Measurements from ENCODE around the gene NUP98. TPM values are rescaled to one million over a fixed set of nuclear protein-coding genes. Genes with fewer than 3 reads are reported as not detected.

NUP98 gene
- polyA plus RNA-seq, 1 experiment, result 145 TPM

DNA sequence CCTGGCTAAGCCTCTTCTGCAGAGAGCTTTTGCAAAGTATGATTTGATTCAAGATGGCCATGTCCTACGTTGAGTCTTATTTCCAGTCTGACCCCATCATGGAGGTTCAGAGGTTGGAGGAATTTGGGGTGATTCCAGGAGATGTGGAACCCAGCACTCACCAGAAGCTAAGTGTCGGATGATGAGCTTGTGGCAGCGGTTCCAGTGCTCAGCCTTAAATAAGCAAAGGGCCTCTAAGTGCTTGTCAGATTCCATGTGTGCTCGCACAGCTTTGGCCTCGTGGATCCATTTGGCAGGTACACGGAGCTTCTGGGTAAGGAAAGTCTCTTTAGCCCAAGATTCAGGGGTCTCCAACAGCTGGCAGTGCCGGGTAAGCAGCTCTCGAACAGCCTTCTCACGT, 114.3 kb downstream of the NUP98 start:
- Histone ChIP-seq H3K36me3 (ENCODE audit: control insufficient read depth, insufficient read depth, low read length) (peaks cover 29% of the 10 kb centered on the region), H3K27me3 (ENCODE audit: control insufficient read depth, insufficient read depth, low read length) (no peaks in the 10 kb centered on the region), H3K4me3 (ENCODE audit: low read depth, low read length) (no peak overlapping the region)
- ChIA-PET POLR2A (no interaction called here), CTCF (interaction anchor here (1.0 kb wide), 1 partner anchor 125 kb away, joined by 4 read pairs; the partner anchor contains the start of gene PGAP2)
- TF ChIP-seq, protein P1, sequence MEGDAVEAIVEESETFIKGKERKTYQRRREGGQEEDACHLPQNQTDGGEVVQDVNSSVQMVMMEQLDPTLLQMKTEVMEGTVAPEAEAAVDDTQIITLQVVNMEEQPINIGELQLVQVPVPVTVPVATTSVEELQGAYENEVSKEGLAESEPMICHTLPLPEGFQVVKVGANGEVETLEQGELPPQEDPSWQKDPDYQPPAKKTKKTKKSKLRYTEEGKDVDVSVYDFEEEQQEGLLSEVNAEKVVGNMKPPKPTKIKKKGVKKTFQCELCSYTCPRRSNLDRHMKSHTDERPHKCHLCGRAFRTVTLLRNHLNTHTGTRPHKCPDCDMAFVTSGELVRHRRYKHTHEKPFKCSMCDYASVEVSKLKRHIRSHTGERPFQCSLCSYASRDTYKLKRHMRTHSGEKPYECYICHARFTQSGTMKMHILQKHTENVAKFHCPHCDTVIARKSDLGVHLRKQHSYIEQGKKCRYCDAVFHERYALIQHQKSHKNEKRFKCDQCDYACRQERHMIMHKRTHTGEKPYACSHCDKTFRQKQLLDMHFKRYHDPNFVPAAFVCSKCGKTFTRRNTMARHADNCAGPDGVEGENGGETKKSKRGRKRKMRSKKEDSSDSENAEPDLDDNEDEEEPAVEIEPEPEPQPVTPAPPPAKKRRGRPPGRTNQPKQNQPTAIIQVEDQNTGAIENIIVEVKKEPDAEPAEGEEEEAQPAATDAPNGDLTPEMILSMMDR (IDR thresholded peaks at IDR 0.05; ENCODE audit: insufficient read depth, low read depth, low read length), result no peak
- no peak for DNase-seq (ENCODE audit: low read depth)

DNA sequence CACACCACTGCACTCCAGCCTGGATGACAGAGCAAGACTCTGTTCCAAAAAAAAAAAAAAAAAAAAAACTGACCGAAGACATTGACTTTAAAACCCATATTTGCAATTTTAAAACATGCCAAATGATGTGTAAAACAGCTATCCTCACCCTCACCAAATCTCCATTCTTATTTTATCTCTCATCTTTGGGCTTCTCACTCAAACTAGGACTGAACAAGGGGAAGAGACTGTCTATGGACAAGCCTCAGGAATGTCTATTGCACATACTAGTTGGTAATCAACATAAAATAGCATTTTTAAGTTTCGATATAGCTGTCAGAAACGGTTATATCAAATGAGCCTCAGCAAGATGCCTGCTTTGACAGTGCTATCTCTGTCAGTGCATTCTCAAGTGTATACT, 118.3 kb downstream of the NUP98 start:
- H3K4me3 ChIP-seq (ENCODE audit: low read depth, low read length), result no peak overlapping the region
- POLR2A ChIA-PET, result no interaction called here
- no peak for DNase-seq (ENCODE audit: low read depth)
- peaks cover 36% of the 10 kb centered on the region for H3K36me3 ChIP-seq (ENCODE audit: control insufficient read depth, insufficient read depth, low read length)
- TF ChIP-seq, protein P1 (IDR thresholded peaks at IDR 0.05; ENCODE audit: insufficient read depth, low read depth, low read length), result no peak
- no peaks in the 10 kb centered on the region for H3K27me3 ChIP-seq (ENCODE audit: control insufficient read depth, insufficient read depth, low read length)
- CTCF ChIA-PET, result no interaction called here

DNA sequence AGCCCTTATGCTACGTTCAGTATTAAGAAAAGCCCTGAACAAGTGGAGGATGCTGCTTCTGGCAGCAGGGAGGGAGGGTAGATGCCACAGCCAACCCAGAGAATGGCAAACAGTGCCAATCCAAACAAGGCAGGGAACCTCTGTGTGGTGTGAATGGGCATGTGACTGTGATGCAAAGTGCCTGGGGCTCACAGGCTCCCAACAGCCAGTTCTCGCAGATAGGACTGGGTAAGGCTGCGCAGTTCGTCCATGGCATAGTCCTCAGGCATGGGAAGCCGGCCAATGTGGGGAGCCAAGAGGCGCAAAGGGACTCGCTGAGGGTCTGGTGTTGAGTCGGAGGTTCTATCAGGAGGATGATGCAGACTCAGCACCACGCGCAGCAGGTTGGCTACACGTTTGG, 121.4 kb downstream of the NUP98 start:
- Histone ChIP-seq H3K27me3 (ENCODE audit: control insufficient read depth, insufficient read depth, low read length) (no peaks in the 10 kb centered on the region), H3K4me3 (ENCODE audit: low read depth, low read length) (no peak overlapping the region), H3K36me3 (ENCODE audit: control insufficient read depth, insufficient read depth, low read length) (peaks cover 33% of the 10 kb centered on the region)
- TF ChIP-seq, protein P1 (IDR thresholded peaks at IDR 0.05; ENCODE audit: insufficient read depth, low read depth, low read length), result no peak
- DNase-seq (ENCODE audit: low read depth), result no peak
- POLR2A ChIA-PET, result no interaction called here
- CTCF ChIA-PET, result no interaction called here

DNA sequence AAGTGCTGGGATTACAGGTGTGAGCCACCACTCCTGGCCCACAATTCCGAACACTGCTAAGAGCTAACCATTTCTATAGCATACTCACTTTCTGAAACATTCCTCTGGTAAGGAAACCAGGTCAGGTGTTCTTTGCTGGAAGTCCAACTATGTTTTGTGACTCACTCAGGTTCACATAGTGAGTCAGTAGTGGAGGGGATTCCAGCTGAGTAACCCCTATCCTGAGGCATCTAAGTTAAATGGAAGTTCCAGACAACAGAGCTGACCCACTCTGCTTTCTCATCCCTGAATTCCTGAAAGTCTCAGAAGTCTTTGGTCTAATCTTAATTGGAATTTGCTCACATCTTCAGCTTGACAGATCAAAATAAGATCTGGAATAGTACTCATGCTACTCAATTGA, 123.2 kb downstream of the NUP98 start:
- no peak overlapping the region for H3K4me3 ChIP-seq (ENCODE audit: low read depth, low read length)
- no peaks in the 10 kb centered on the region for H3K27me3 ChIP-seq (ENCODE audit: control insufficient read depth, insufficient read depth, low read length)
- peak; percentile 9 for DNase-seq (ENCODE audit: low read depth)
- CTCF ChIA-PET, result no interaction called here
- TF ChIP-seq, protein P1 (IDR thresholded peaks at IDR 0.05; ENCODE audit: insufficient read depth, low read depth, low read length), result no peak
- H3K36me3 ChIP-seq (ENCODE audit: control insufficient read depth, insufficient read depth, low read length), result peaks cover 31% of the 10 kb centered on the region
- POLR2A ChIA-PET, result no interaction called here

DNA sequence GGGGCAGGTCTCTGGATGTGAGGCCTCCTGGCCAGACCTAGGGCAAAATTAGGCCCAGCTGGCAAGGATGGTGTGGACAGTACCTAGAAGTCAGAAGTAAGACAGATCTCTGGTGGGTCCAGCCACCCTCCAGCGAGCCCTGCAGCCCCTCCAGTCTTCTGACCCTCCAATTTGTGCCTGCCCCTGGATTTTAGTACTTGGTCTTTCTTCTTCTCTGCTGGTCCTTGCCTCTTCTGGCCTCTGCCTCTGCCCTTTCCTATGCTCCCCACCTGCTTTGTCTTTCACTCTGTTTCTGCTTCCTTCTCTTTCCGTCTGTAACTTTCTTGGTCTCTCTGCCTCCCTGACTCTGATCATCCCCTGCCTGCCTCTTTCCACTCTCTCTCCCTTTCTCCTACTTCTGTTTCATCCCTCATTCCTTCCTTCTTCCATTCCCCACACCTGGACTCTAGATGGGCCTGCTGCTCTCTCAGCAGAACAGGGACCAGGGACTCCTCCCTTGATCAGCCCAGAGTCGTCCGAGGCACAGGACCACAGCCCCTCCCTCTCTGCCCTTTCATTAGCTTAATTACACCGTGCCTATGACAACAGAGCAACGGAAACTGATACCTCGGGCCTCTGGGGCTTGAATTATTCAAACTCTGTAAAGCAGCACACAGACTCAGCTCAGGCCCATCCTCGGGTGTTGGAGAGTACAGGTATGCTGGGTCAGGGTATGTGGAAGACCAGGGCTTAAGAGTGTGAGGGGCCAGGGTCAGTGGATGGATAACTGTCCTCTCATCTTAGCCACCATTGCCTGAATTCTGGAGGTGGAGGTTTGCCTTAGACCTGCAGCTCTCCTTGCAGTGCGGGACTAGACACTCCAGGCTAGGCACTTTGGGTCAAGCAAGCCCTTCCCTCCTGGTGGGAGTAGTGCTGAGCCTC, 125.8 kb downstream of the NUP98 start, which contains the start of gene CHRNA10:
Gene CHRNA10, minus strand, starts transcription at position 51 of the 921 bp plus-strand sequence. CDS start 72 bp downstream, outside the sequence.
- ChIA-PET POLR2A (no interaction called here), CTCF (no interaction called here)
- TF ChIP-seq, protein P1 (IDR thresholded peaks at IDR 0.05; ENCODE audit: insufficient read depth, low read depth, low read length), result no peak
- peaks cover 38% of the 10 kb centered on the region for H3K36me3 ChIP-seq (ENCODE audit: control insufficient read depth, insufficient read depth, low read length)
- H3K4me3 ChIP-seq (ENCODE audit: low read depth, low read length), result no peak within 1 kb of the TSS
- DNase-seq (ENCODE audit: low read depth), result no peak
- H3K27me3 ChIP-seq (ENCODE audit: control insufficient read depth, insufficient read depth, low read length), result no peaks in the 10 kb centered on the region
